ENCODE results near the gene LRRN4. TPM values are rescaled to one million over a fixed set of nuclear protein-coding genes. Genes with fewer than 3 reads are reported as not detected.

Gene LRRN4
- total and polyA plus RNA-seq, 9 donors = 0.15 to 72.5 (median 0.56) TPM

GRCh38 chr20:6048391-6048790 lies 5.5 kb downstream of the LRRN4 start:
- WGBS, 3 donors = 86 to 91% (median 88%) methylated on average over 3 of the region's 3 CpGs
- Histone ChIP-seq H3K27me3 (no peaks in the 10 kb centered on the region), H3K27ac (no peak overlapping the region), H3K9me3 (no peaks in the 10 kb centered on the region), H3K36me3 (no peaks in the 10 kb centered on the region), H3K4me1 (ENCODE audit: insufficient read depth) (no peaks in the 10 kb centered on the region), H3K4me3 (no peak overlapping the region)
- intact Hi-C loops (cut with DNase I) = no loop called here
- no peak for DNase-seq
- TF ChIP-seq EP300 (IDR thresholded peaks at IDR 0.05) = no peak
- no peak for TF ChIP-seq CTCF (IDR thresholded peaks at IDR 0.05)
- TF ChIP-seq POLR2A (IDR thresholded peaks at IDR 0.05) = no peak

- Histone ChIP-seq H3K36me3 (no peaks in the 10 kb centered on the region), H3K27me3 (no peaks in the 10 kb centered on the region), H3K4me1 (ENCODE audit: insufficient read depth) (no peaks in the 10 kb centered on the region), H3K27ac (no peak overlapping the region), H3K9me3 (no peaks in the 10 kb centered on the region), H3K4me3 (no peak overlapping the region)
- WGBS, 3 donors = 0 to 35% (median 6%) methylated on average over 1 of the region's 1 CpG
- DNase-seq = no peak
- intact Hi-C loops (cut with DNase I) = no loop called here
- TF ChIP-seq POLR2A (IDR thresholded peaks at IDR 0.05) (no peak), EP300 (IDR thresholded peaks at IDR 0.05) (no peak), CTCF (IDR thresholded peaks at IDR 0.05) (no peak)
Observed at GRCh38 chr20:6046432-6046831, 7.4 kb downstream of the LRRN4 start.

- Histone ChIP-seq H3K36me3 (no peaks in the 10 kb centered on the region), H3K27me3 (no peaks in the 10 kb centered on the region), H3K9me3 (no peaks in the 10 kb centered on the region), H3K4me3 (no peak overlapping the region), H3K27ac (no peak overlapping the region), H3K4me1 (ENCODE audit: insufficient read depth) (no peaks in the 10 kb centered on the region)
- intact Hi-C loops (cut with DNase I) = no loop called here
- TF ChIP-seq CTCF (IDR thresholded peaks at IDR 0.05) = no peak
- no peak for TF ChIP-seq POLR2A (IDR thresholded peaks at IDR 0.05)
- no peak for TF ChIP-seq EP300 (IDR thresholded peaks at IDR 0.05)
- no peak for DNase-seq
Observed at GRCh38 chr20:6045566-6045965, 8.3 kb downstream of the LRRN4 start.

- intact Hi-C loops (cut with DNase I) = no loop called here
- Histone ChIP-seq H3K27ac (no peak overlapping the region), H3K27me3 (no peaks in the 10 kb centered on the region), H3K4me3 (no peak overlapping the region), H3K36me3 (no peaks in the 10 kb centered on the region), H3K4me1 (ENCODE audit: insufficient read depth) (no peaks in the 10 kb centered on the region), H3K9me3 (no peaks in the 10 kb centered on the region)
- 57 to 78% (median 70%) methylated on average over 2 of the region's 2 CpGs for WGBS, 3 donors
- no peak for TF ChIP-seq EP300 (IDR thresholded peaks at IDR 0.05)
- TF ChIP-seq CTCF (IDR thresholded peaks at IDR 0.05) = no peak
- no peak for TF ChIP-seq POLR2A (IDR thresholded peaks at IDR 0.05)
- no peak for DNase-seq
Observed at GRCh38 chr20:6044115-6044514, 9.7 kb downstream of the LRRN4 start.

GRCh38 chr20:6041808-6042265 lies 12.0 kb downstream of the LRRN4 start:
- Histone ChIP-seq H3K4me1 (ENCODE audit: insufficient read depth) (no peaks in the 10 kb centered on the region), H3K36me3 (no peaks in the 10 kb centered on the region), H3K9me3 (no peaks in the 10 kb centered on the region), H3K27me3 (no peaks in the 10 kb centered on the region), H3K4me3 (no peak overlapping the region), H3K27ac (no peak overlapping the region)
- WGBS, 3 donors = 83 to 90% (median 83%) methylated on average over 26 of the region's 26 CpGs
- intact Hi-C loops (cut with DNase I) = no loop called here
- no peak for DNase-seq
- TF ChIP-seq POLR2A (IDR thresholded peaks at IDR 0.05) (no peak), CTCF (IDR thresholded peaks at IDR 0.05) (no peak), EP300 (IDR thresholded peaks at IDR 0.05) (no peak)

All from ovary (tissue), 9 donors.